Tibial nerve (tissue), 4 donors: ENCODE results near the gene CARMIL1.

Experiments used
- EP300 ChIP-seq, 2 donors: sonication (generic); formaldehyde crosslinking; IDR thresholded peaks; one replicate each; pipeline ENCODE4 v1.6.1; 2017; ENCODE audit warnings: antibody characterized with exemption in 2 of 2, mild to moderate bottlenecking in 1 of 2
- POLR2A ChIP-seq, 2 donors: fragments of 450-650 bp; IDR thresholded peaks; one replicate each; pipeline ENCODE4 v1.6.1; 2017; ENCODE audit warnings: antibody characterized with exemption in 2 of 2, mild to moderate bottlenecking in 2 of 2, moderate library complexity in 2 of 2
- TF ChIP-seq, protein P1 (sequence below), 5 experiments: fragments of 200-600 bp in 3 of 5; fragments of 450-650 bp in 2 of 5; sonication (generic) in 3 of 5; IDR thresholded peaks; one replicate each; pipeline ENCODE4 v1.5.1; 2016 to 2019; ENCODE audit warnings: antibody characterized with exemption in 5 of 5, mild to moderate bottlenecking in 3 of 5, moderate library complexity in 2 of 5

DNA sequence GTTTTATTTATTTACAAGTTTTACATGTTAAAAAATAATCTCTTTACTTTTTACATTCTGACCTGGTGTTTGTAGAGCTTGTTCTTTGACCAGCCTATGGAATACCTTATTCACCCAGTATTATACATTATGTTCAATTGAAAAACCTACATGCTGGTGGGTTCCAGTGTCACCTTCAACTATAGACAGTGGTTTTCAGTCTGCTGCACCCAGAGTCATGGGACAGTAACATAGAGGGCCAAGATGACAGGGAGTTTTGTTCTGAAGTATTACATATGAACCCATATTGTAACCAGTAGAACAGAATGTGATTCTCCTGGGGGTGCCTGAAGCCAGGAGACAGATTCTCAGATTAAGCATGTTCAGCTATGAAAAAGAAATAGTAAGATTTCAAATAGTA, 233.4 kb downstream of the CARMIL1 start:
- TF ChIP-seq EP300 (IDR thresholded peaks at IDR 0.05) (no peak), POLR2A (IDR thresholded peaks at IDR 0.05) (no peak)
- TF ChIP-seq, protein P1, sequence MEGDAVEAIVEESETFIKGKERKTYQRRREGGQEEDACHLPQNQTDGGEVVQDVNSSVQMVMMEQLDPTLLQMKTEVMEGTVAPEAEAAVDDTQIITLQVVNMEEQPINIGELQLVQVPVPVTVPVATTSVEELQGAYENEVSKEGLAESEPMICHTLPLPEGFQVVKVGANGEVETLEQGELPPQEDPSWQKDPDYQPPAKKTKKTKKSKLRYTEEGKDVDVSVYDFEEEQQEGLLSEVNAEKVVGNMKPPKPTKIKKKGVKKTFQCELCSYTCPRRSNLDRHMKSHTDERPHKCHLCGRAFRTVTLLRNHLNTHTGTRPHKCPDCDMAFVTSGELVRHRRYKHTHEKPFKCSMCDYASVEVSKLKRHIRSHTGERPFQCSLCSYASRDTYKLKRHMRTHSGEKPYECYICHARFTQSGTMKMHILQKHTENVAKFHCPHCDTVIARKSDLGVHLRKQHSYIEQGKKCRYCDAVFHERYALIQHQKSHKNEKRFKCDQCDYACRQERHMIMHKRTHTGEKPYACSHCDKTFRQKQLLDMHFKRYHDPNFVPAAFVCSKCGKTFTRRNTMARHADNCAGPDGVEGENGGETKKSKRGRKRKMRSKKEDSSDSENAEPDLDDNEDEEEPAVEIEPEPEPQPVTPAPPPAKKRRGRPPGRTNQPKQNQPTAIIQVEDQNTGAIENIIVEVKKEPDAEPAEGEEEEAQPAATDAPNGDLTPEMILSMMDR (IDR thresholded peaks at IDR 0.05) = no peak
